GM21360 (cell line): ENCODE results near the gene NUP155.
"Not testable (repeated sequence)": the region's sequence is repeated elsewhere in the genome, so short reads cannot be mapped to it uniquely, and the experiment has no call there.

Source experiments
- ATAC-seq: cut with Tn5 transposase; IDR thresholded peaks from one replicate; pipeline ENCODE4 v1.9.1; 2021; ENCODE audit warnings: mild to moderate bottlenecking, moderate library complexity; ENCODE audit not compliant: unreplicated experiment

The NUP155 gene

GRCh38 chr5:37283214-37283820, 87.6 kb downstream of the NUP155 start:
- no peak for ATAC-seq

DNA sequence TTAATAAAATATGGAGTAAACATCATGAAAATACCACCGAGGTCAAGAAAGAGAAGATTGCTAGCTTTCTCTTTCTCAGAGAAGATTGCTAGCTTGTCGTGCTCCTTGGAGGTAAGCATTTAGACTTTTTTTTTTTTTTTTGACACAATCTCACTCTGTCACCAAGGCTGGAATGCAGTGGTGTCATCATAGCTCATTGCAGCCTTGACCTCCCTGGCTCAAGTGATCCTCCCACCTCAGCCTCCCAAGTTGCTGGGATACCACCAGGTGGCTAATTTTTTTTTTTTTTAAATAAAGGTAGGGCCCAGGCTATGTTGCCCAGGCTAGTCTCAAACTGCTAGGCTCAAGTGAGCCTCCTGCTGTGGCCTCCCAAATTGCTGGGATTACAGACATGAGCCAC, 95.4 kb downstream of the NUP155 start:
- no peak for ATAC-seq

DNA sequence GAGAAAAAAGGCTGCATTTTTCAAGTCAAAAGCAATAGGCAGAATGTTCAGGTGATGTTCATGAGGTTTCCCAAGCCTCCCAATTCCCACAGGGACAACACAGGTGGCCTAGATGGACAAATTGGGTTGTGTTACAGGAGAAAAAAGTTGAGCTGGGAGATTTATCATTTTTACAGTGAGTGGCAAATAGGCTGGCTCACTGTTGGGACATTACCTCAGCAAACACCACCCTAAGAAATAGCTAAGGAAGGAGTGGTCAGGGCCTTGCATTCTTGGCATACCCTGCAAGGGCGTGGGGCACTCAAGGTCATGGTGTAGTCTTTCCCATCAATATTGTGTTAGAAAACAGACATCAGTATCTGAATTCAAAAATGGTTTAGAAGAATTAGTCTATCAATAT, 98.4 kb downstream of the NUP155 start:
- ATAC-seq = no peak

- not testable (repeated sequence) for ATAC-seq
Observed at GRCh38 chr5:37268100-37268499, 102.8 kb downstream of the NUP155 start.

DNA sequence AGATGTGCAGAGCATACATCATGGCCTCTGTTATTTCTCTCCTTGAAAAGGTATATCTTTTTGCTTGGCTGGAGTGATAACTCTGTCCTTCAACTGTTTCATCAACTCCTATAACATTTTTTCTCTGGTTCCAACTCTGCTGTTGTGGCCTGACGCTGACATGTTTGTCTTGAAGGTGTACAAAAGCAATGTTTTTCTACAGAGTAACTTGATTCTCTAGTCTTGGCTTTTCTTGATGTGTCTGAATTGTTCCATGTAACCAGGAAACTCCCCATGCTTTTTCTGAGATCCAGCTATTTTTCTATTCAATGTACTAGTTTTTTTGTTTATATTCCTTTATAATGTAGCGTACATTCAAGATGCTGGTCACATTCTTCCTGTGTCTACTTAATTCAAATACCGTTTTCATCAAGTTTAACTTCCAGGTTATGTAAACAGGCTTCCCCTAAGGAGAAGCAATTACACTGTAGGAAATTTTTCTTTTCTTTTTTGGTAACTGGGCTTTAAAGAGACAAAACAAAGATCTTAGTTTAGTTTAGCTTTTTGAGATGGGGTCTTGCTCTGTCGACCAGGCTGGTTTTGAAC, 115.0 kb downstream of the NUP155 start:
- no peak for ATAC-seq

- no peak for ATAC-seq
Observed at GRCh38 chr5:37254581-37254980, 116.3 kb downstream of the NUP155 start.

DNA sequence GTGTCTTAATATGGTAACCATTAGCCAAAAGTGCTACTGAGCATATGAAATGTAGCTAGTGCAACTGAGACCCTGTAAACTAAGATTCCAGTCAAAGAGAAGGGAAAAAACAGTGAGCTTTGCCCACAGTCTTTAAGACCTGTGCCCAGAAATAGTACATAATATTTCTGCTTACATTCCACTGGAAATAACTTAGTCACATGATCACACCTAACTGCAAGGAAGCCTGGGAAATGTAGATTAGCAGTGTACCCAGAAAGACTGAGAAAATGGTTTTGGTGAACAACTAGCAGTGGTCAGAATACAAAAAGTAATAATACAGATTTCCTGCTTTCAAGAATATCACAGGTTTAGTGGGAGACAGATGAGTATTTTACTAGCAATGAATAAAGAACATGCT, 119.2 kb downstream of the NUP155 start:
- ATAC-seq = no peak

GRCh38 chr5:37249815-37250164, 121.1 kb downstream of the NUP155 start:
- ATAC-seq = no peak

DNA sequence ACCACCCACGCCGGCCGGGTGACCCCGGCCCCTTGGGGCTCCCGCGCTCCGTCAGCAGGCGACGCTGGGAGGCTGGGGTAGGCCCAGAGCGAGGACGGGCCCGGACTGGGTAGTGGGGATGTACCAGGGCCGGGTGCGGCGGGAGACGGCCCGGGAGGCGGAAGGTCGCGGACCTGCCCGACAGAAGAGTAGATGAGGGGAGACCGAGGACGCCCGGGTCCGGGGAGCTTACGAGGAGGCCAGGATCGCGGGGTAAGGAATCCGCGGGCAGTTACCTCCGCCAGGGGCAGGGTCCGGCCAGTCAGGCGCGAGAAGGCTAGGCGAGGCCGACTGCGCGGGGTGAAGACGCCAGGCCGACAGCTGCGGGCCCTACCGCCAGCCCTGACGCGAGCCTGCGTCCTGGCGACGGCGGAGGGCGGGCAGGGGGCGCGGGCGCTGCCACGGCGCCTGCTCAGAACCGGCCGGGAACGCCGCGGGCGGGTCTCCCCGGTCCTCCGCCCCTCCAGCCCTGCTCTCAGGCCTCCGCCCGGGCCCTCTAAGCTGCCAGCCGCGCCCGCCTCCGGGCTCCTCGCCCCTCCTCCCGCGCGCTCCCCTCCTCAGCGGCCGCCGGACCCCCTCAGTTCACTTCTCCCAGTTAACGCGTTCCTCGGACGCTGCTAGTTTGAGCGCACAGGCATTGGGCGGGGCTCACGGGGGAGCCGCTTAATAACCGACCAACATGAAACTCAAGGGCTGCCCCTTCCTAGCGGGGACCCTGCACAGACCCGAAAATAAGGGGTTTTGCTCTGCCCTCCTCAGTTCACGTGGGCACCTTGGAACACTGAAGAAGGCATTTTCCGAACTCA, 121.7 kb downstream of the NUP155 start, which contains the start of gene CPLANE1:
TSS of gene CPLANE1 (minus strand) at position 407 of the 845 bp plus-strand sequence. CDS start 1,678 bp downstream, outside the sequence.
- peak; percentile 84 for ATAC-seq

- no peak for ATAC-seq
Observed at GRCh38 chr5:37248421-37248969, 122.4 kb downstream of the NUP155 start.

DNA sequence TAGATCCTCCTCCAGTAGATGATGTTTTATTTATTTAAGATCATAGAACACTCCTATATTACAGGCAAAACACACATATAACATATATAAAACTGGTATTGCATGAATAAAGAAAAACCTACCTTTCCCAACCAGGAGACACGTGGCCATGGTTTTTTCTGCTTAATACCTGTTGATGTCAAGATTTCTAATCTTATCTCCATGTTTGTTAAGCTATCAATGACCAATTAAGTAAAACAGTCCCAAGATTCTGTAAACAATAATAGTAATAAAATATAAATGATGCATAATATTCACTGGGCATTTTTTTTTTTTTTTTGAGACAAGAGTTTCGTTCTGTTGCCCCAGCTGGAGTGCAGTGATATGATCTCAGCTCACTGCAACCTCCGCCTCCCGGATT, 123.4 kb downstream of the NUP155 start:
- no peak for ATAC-seq

- ATAC-seq = no peak
Observed at GRCh38 chr5:37247036-37247435, 123.9 kb downstream of the NUP155 start.
